B cell (primary cell): ENCODE data around the gene OR2M5. TPM values are rescaled to one million over a fixed set of nuclear protein-coding genes. Genes with fewer than 3 reads are reported as not detected.

Experiments
- ATAC-seq: fragments of 200-7000 bp; cut with Tn5 transposase; one replicate; pipeline ENCODE4 v1.10.0; 2021; ENCODE audit warnings: low read depth, mild to moderate bottlenecking, moderate number of reproducible peaks, moderate library complexity
- CTCF ChIA-PET: fragments of 350-600 bp; sonication (Branson Sonifier 250); formaldehyde crosslinking; loops from one replicate; lab custom pipeline; 2021; ENCODE audit warnings: antibody characterized with exemption, inconsistent platforms; lab: Charles Lee
- POLR2A ChIA-PET: fragments of 350-600 bp; sonication (Branson Sonifier 250); formaldehyde crosslinking; loops from one replicate; lab custom pipeline; 2021; ENCODE audit warnings: antibody characterized with exemption; lab: Charles Lee
- DNase-seq: peaks from one replicate; pipeline ENCODE4 v3.0.0; 2013
- H2AFZ ChIP-seq: 2 replicates; pipeline ENCODE4 v1.6.1; 2012; ENCODE audit warnings: mild to moderate bottlenecking, low read depth, low read length; ENCODE audit not compliant: insufficient read depth, poor library complexity, severe bottlenecking
- H3K27ac ChIP-seq, 2 donors: 1 replicate in 1 of 2; 2 replicates in 1 of 2; pipeline ENCODE4 v1.5.1; 2012 to 2013; ENCODE audit warnings: low read length in 2 of 2, mild to moderate bottlenecking in 2 of 2, moderate library complexity in 1 of 2
- H3K27me3 ChIP-seq, 4 experiments: fragments of 200-600 bp in 1 of 4; sonication (generic) in 1 of 4; replicated peaks in 1 of 4; 1 replicate in 2 of 4; 2 replicates in 2 of 4; pipeline versions ENCODE4 v1.6.1 to v1.7.0; 2013 to 2016; ENCODE audit warnings: low read length in 3 of 4, mild to moderate bottlenecking in 2 of 4, mixed read lengths in 1 of 4, moderate library complexity in 1 of 4; ENCODE audit not compliant: insufficient read depth in 4 of 4, control insufficient read depth in 3 of 4; ENCODE audit errors: control extremely low read depth in 1 of 4
- H3K36me3 ChIP-seq, 2 experiments: replicated peaks in 1 of 2; 1 replicate in 1 of 2; 2 replicates in 1 of 2; pipeline versions ENCODE4 v1.6.1 to v1.7.1; 2013; ENCODE audit warnings: low read length in 1 of 2; ENCODE audit not compliant: insufficient read depth in 2 of 2, control insufficient read depth in 1 of 2; ENCODE audit errors: control extremely low read depth in 1 of 2, extremely low read depth in 1 of 2
- H3K4me1 ChIP-seq, 2 donors: fragments of 200-600 bp in 1 of 2; sonication (generic) in 1 of 2; 1 replicate in 1 of 2; 2 replicates in 1 of 2; pipeline versions ENCODE4 v1.5.1 to v1.6.1; 2013 to 2017; ENCODE audit warnings: low read length in 2 of 2; ENCODE audit not compliant: control insufficient read depth in 2 of 2, insufficient read depth in 2 of 2
- H3K4me2 ChIP-seq: replicated peaks from 2 replicates; pipeline ENCODE3; 2012; ENCODE audit warnings: mild to moderate bottlenecking, low read depth, low read length; ENCODE audit not compliant: poor library complexity, severe bottlenecking
- H3K4me3 ChIP-seq, 5 experiments: fragments of 200-600 bp in 1 of 5; sonication (generic) in 1 of 5; 1 replicate in 3 of 5; 2 replicates in 2 of 5; pipeline versions ENCODE4 v1.5.1 to v1.7.0; 2011 to 2016; ENCODE audit warnings: low read length in 4 of 5, mild to moderate bottlenecking in 4 of 5, low read depth in 2 of 5, control low read depth in 1 of 5, moderate library complexity in 1 of 5; ENCODE audit not compliant: insufficient read depth in 1 of 5; ENCODE audit errors: control extremely low read depth in 1 of 5, extremely low read depth in 1 of 5
- H3K79me2 ChIP-seq: fragments of 200-600 bp; sonication (generic); one replicate; pipeline ENCODE4 v1.6.0; 2016; ENCODE audit warnings: low read length; ENCODE audit not compliant: control insufficient read depth, insufficient read depth
- H3K9ac ChIP-seq: fragments of 200-600 bp; sonication (generic); 2 replicates; pipeline ENCODE4 v1.6.1; 2017; ENCODE audit warnings: mild to moderate bottlenecking, low read length, moderate library complexity
- H3K9me3 ChIP-seq, 3 donors: one replicate each; pipeline versions ENCODE4 v1.6.1 to v1.7.1; 2013; ENCODE audit warnings: low read length in 2 of 3; ENCODE audit not compliant: control insufficient read depth in 2 of 3, insufficient read depth in 1 of 3; ENCODE audit errors: control extremely low read depth in 1 of 3
- H4K20me1 ChIP-seq: 2 replicates; pipeline ENCODE4 v1.6.0; 2012; ENCODE audit warnings: mild to moderate bottlenecking, low read length; ENCODE audit not compliant: insufficient read depth, control insufficient read depth, poor library complexity, severe bottlenecking
- H3K27ac Mint-ChIP-seq: one replicate; pipeline ENCODE4 v1.8.0; 2021; ENCODE audit warnings: mixed read lengths
- H3K27me3 Mint-ChIP-seq: one replicate; pipeline ENCODE4 v1.8.0; 2021; ENCODE audit warnings: mixed read lengths
- H3K4me1 Mint-ChIP-seq: one replicate; pipeline ENCODE4 v1.8.0; 2021; ENCODE audit warnings: mixed read lengths
- H3K4me3 Mint-ChIP-seq: one replicate; pipeline ENCODE4 v1.8.0; 2021; ENCODE audit warnings: mixed read lengths
- H3K9me3 Mint-ChIP-seq: one replicate; pipeline ENCODE4 v1.8.0; 2022; ENCODE audit warnings: mixed read lengths; ENCODE audit not compliant: insufficient read depth
- EZH2 ChIP-seq: IDR thresholded peaks from 2 replicates; pipeline ENCODE4 v1.6.1; 2012; ENCODE audit warnings: borderline replicate concordance, low read depth, mild to moderate bottlenecking, moderate library complexity, low read length; ENCODE audit not compliant: insufficient read depth, poor library complexity, severe bottlenecking
- WGBS: methylation state at CpG from one replicate; pipeline ENCODE4 v1.1.5; 2013; ENCODE audit warnings: missing lambda C conversion rate; ENCODE audit not compliant: insufficient coverage; 5-methylcytosine and 5-hydroxymethylcytosine counted together
- intact Hi-C: fragments of 100-400 bp; cut with micrococcal nuclease; formaldehyde crosslinking; loops from one replicate; pipeline ENCODE4 v1.10.0; 2022
- polyA plus RNA-seq: library from polyadenylated mRNA; depleted of rRNA; stranded (reverse); fragments of >200 nt; gene quantifications from 2 replicates; pipeline ENCODE4 v1.2.3, GENCODE V29; 2012
- total RNA-seq, 2 donors: library from RNA; stranded (reverse); fragments of 120-200 nt in 1 of 2; gene quantifications; 1 replicate in 1 of 2; 2 replicates in 1 of 2; pipeline versions ENCODE4 v1.2.3 to v1.2.4, GENCODE V29; 2013 to 2022
- TF ChIP-seq, protein P1 (sequence below): fragments of 200-600 bp; IDR thresholded peaks from one replicate; pipeline ENCODE4 v1.8.0; 2022; ENCODE audit warnings: antibody characterized with exemption, mild to moderate bottlenecking

Gene OR2M5
- total and polyA plus RNA-seq, 2 donors (not counting 1 experiment from before 2014, with no cell fraction given) = not detected

DNA sequence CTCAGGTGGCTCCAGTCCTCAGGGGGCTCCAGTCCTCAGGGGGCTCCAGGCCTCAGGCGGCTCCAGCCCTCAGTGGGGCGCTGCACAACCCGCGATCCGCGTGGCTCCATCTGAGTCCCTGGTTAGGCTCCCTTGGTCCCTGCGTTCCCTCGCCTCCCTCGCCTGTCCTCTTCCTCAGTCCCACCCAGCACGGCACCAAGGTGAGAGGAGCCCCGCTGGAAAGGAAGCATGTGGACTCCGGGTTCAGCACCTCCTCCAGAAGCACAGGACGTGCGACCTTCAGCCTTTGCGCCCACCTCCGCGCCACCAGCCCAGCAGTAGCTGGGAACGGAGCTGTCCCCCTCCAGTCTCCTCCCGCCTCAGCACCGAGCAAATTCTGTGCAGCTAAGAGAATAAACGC is 8.1 kb upstream of the OR2M5 start:
- peaks cover 2% of the 10 kb centered on the region for H3K9me3 Mint-ChIP-seq
- Histone ChIP-seq H4K20me1 (no peaks in the 10 kb centered on the region), H3K27me3 (no peaks in the 10 kb centered on the region), H3K79me2 (no peaks in the 10 kb centered on the region), H2AFZ (no peak overlapping the region), H3K36me3 (no peaks in the 10 kb centered on the region), H3K27ac (no peak overlapping the region), H3K4me3 (no peak overlapping the region), H3K4me2 (no peak overlapping the region), H3K9me3 (peaks cover 0 to 6% (median 0%) of the 10 kb centered on the region in 3 donors), H3K9ac (no peak overlapping the region), H3K4me1 (no peaks in the 10 kb centered on the region)
- CTCF ChIA-PET = no interaction called here
- H3K4me1 Mint-ChIP-seq = no peaks in the 10 kb centered on the region
- no peak overlapping the region for H3K4me3 Mint-ChIP-seq
- POLR2A ChIA-PET = no interaction called here
- intact Hi-C loops = no loop called here
- ATAC-seq (no peak), DNase-seq (no peak)
- no peak overlapping the region for H3K27ac Mint-ChIP-seq
- WGBS = 83% methylated on average over 21 of the region's 21 CpGs
- no peak for TF ChIP-seq EZH2
- TF ChIP-seq, protein P1, sequence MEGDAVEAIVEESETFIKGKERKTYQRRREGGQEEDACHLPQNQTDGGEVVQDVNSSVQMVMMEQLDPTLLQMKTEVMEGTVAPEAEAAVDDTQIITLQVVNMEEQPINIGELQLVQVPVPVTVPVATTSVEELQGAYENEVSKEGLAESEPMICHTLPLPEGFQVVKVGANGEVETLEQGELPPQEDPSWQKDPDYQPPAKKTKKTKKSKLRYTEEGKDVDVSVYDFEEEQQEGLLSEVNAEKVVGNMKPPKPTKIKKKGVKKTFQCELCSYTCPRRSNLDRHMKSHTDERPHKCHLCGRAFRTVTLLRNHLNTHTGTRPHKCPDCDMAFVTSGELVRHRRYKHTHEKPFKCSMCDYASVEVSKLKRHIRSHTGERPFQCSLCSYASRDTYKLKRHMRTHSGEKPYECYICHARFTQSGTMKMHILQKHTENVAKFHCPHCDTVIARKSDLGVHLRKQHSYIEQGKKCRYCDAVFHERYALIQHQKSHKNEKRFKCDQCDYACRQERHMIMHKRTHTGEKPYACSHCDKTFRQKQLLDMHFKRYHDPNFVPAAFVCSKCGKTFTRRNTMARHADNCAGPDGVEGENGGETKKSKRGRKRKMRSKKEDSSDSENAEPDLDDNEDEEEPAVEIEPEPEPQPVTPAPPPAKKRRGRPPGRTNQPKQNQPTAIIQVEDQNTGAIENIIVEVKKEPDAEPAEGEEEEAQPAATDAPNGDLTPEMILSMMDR = no peak
- H3K27me3 Mint-ChIP-seq = no peaks in the 10 kb centered on the region

DNA sequence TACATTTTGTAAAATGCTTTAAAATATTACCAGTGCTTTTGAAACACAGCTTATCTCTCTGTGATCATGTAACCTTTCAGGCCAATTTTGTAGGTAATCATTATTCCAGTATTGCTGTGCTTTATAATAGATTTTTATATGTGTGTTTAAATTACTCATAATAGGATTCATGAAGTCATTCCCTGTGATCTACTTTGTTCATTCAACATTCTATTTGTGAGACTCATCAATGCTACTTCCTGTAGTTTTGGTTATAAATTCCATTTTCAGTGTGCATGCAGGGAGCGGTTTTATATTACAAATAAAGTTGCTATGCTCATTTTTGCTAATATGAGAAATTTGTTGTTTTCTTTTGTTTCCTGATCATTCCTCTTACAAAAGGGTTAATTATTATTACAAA is 4.1 kb upstream of the OR2M5 start:
- Mint-ChIP-seq H3K27me3 (no peaks in the 10 kb centered on the region), H3K4me1 (no peaks in the 10 kb centered on the region), H3K9me3 (peaks cover 2% of the 10 kb centered on the region), H3K4me3 (no peak overlapping the region), H3K27ac (no peak overlapping the region)
- Histone ChIP-seq H2AFZ (no peak overlapping the region), H3K4me2 (no peak overlapping the region), H3K27ac (no peak overlapping the region), H4K20me1 (no peaks in the 10 kb centered on the region), H3K9me3 (peaks cover 0 to 6% (median 0%) of the 10 kb centered on the region in 3 donors), H3K4me1 (no peaks in the 10 kb centered on the region), H3K36me3 (no peaks in the 10 kb centered on the region), H3K79me2 (no peaks in the 10 kb centered on the region), H3K9ac (no peak overlapping the region), H3K4me3 (no peak overlapping the region), H3K27me3 (no peaks in the 10 kb centered on the region)
- no CpG with 5 or more reads among the region's 1 CpG for WGBS
- ChIA-PET POLR2A (no interaction called here), CTCF (no interaction called here)
- intact Hi-C loops = no loop called here
- DNase-seq (no peak), ATAC-seq (no peak)
- TF ChIP-seq EZH2 = no peak
- TF ChIP-seq, protein P1 = no peak
